ENCODE measurements around the gene LAMB2. TPM values are rescaled to one million over a fixed set of nuclear protein-coding genes. Genes with fewer than 3 reads are reported as not detected.

The LAMB2 gene
- total RNA-seq, 4 donors from 2014 or later = 293 to 476 (median 348) TPM

DNA sequence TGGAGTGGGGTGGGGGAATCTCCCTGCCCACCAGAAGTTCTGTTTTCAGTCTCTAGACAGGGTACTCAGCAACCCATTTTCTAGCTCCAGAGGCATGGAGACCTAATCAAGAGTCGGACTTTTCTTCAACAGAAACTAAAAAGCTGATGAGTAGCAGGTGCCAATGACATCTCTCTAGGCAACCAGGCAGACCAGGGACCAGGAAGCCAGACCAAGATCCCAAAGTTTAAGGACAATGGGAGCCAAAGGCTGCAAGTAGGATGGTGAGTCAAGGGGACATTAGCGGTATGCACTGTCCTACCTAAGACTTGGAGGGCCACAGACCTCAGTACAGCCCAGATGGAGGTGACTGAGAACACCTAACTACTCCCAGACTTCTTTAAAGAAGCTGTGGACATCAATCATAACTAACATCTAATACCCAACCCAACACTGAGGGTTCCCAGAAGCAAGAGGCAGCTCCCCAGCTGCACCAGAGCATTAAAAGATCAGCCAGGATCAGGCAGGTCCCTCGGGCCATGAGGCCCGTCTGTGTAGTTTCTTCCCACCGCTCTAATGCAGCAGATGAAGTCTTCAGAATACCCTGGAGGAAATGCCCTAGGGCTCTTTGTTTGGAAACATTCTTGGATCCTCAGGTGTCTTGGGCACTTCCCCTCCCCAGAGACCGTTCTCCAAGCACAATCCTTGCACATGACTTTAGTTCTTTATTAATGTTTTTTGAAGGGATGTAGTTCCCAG lies 32.3 kb upstream of the LAMB2 start:
- DNase-seq = no peak
- H3K4me1 ChIP-seq = peaks cover 0 to 21% (median 0%) of the 10 kb centered on the region in 4 donors
- H3K36me3 ChIP-seq = peaks cover 0 to 19% (median 0%) of the 10 kb centered on the region in 3 donors
- H3K9me3 ChIP-seq = no peaks in the 10 kb centered on the region
- H3K27me3 ChIP-seq = no peaks in the 10 kb centered on the region
- TF ChIP-seq, protein P1, sequence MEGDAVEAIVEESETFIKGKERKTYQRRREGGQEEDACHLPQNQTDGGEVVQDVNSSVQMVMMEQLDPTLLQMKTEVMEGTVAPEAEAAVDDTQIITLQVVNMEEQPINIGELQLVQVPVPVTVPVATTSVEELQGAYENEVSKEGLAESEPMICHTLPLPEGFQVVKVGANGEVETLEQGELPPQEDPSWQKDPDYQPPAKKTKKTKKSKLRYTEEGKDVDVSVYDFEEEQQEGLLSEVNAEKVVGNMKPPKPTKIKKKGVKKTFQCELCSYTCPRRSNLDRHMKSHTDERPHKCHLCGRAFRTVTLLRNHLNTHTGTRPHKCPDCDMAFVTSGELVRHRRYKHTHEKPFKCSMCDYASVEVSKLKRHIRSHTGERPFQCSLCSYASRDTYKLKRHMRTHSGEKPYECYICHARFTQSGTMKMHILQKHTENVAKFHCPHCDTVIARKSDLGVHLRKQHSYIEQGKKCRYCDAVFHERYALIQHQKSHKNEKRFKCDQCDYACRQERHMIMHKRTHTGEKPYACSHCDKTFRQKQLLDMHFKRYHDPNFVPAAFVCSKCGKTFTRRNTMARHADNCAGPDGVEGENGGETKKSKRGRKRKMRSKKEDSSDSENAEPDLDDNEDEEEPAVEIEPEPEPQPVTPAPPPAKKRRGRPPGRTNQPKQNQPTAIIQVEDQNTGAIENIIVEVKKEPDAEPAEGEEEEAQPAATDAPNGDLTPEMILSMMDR (IDR thresholded peaks at IDR 0.05) = no peak
- TF ChIP-seq POLR2A (IDR thresholded peaks at IDR 0.05) = no peak
- peak overlapping the region in 3 of 4 donors; percentile 78 to 94 (median 80) for H3K27ac ChIP-seq
- peak overlapping the region; percentile 77 to 98 (median 92) for H3K4me3 ChIP-seq

DNA sequence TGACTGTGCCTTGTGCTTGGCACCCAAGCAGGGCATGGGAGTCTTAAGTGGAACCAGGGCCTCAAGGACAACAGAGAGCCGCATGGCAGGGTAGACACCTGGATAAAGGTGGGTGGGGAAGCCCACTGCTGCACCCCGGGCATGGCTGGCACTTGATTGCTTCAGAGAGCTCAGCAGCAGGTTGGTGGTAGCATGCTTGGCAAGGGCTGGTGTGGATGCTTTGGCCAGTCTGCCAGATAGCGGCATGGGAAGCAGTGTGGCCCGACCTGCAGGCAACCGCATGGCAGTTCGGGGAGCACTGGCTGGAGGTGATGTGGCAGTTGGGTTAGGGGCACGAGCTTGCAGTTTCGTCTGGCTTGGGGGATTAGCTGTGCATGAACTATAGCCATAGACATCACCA lies 30.8 kb upstream of the LAMB2 start:
- peaks cover 0 to 19% (median 0%) of the 10 kb centered on the region in 3 donors for H3K36me3 ChIP-seq
- H3K9me3 ChIP-seq = no peaks in the 10 kb centered on the region
- TF ChIP-seq POLR2A (IDR thresholded peaks at IDR 0.05) = no peak
- TF ChIP-seq, protein P1 (IDR thresholded peaks at IDR 0.05) = no peak
- H3K27ac ChIP-seq = no peak overlapping the region
- no peak for DNase-seq
- no peak overlapping the region for H3K4me3 ChIP-seq
- peaks cover 0 to 21% (median 0%) of the 10 kb centered on the region in 4 donors for H3K4me1 ChIP-seq
- H3K27me3 ChIP-seq = no peaks in the 10 kb centered on the region

DNA sequence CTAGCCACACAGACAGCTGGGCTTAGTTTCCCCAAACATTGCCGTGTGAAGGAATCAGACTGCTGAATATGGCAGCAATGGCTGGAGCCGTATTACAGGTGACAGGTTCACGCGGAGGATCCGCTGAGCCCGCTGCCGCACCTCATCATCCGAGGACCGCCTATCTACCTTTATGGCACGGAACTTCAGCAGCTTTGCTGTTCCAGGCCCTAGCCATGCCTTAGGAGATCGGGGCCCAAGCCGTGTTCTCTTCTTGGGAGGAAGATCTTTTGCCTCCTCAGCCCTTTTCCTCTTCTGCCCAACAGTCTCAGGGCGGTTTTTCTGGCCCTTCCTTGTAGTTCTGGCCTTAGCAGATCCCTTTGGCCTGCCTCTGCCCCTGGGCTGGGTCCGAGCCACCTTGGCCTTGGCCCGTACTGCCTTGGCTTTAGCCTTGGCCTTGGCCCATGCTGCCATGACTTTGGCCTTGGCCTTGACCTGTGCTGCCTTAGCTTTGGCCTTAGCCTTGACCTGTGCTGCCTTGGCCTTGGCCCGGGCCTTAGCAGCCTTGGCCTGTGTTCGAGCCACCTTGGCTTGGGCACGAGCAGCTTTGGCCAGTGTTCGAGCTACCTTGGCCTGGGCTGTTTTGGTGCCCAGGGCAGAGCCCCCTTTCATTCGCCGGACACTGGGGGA lies 30.0 kb upstream of the LAMB2 start:
- Histone ChIP-seq H3K36me3 (peaks cover 0 to 19% (median 0%) of the 10 kb centered on the region in 3 donors), H3K9me3 (no peaks in the 10 kb centered on the region), H3K27me3 (no peaks in the 10 kb centered on the region), H3K4me1 (peaks cover 0 to 21% (median 0%) of the 10 kb centered on the region in 4 donors), H3K27ac (no peak overlapping the region), H3K4me3 (no peak overlapping the region)
- TF ChIP-seq, protein P1 (IDR thresholded peaks at IDR 0.05) = no peak
- no peak for TF ChIP-seq POLR2A (IDR thresholded peaks at IDR 0.05)
- DNase-seq = no peak

DNA sequence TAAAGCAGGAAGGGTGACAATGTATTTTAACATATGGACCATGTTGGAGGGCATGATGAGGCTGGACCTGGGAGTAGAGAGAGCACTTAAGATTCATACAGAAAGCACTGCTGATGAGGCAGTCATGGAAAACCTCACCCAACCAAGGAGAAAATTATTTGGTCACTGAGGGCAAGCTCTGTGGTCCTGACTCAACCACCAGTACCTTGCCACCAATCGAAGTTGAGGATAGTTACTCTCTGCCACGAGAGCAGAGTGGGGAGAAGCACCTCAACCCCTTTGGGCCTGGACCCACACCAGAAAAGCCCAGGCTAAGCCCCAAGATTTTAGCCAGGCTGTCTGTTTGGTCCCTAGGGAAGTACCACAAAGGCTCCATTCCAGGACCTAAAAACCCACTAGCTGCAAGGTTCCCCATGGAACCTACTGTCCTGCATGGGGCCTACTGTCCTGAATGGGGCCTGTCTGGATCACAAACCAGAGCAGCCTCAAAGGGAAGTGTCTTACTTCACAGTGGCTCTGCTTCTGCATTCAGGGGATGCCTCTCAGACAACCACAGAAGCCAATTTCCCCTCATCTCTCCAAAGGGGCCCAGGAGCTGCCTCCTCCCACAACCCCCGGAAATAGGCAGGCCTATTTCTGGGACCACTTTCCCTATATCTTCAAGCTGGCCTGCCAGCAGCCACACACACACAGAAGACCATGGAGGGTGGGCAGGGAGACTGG lies 29.1 kb upstream of the LAMB2 start:
- Histone ChIP-seq H3K4me3 (no peak overlapping the region), H3K27me3 (no peaks in the 10 kb centered on the region), H3K9me3 (no peaks in the 10 kb centered on the region), H3K36me3 (peaks cover 0 to 19% (median 0%) of the 10 kb centered on the region in 3 donors), H3K27ac (no peak overlapping the region), H3K4me1 (peaks cover 0 to 21% (median 0%) of the 10 kb centered on the region in 4 donors)
- no peak for DNase-seq
- TF ChIP-seq, protein P1 (IDR thresholded peaks at IDR 0.05) = no peak
- no peak for TF ChIP-seq POLR2A (IDR thresholded peaks at IDR 0.05)

DNA sequence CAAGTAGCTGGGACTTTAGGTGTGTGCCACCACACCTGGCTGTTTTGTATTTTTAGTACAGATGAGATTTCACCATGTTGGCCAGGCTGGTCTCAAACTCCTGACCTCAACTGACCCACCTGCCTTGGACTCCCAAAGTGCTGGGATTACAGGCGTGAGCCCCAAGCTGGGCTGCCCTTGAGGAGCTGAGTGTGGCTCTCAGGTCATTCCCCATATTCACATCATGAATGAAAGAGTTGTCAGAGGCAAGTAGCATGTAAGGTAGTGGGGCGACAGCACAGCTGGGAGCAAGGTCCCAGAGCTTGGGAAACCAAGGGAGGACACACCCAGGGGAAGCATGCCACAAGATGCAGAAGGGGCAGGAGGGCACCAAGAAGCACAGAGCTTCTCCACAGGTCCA lies 28.3 kb upstream of the LAMB2 start:
- H3K27me3 ChIP-seq = no peaks in the 10 kb centered on the region
- no peak for TF ChIP-seq POLR2A (IDR thresholded peaks at IDR 0.05)
- TF ChIP-seq, protein P1 (IDR thresholded peaks at IDR 0.05) = no peak
- peaks cover 0 to 19% (median 0%) of the 10 kb centered on the region in 3 donors for H3K36me3 ChIP-seq
- DNase-seq = no peak
- no peak overlapping the region for H3K4me3 ChIP-seq
- H3K4me1 ChIP-seq = peaks cover 0 to 15% (median 0%) of the 10 kb centered on the region in 4 donors
- no peaks in the 10 kb centered on the region for H3K9me3 ChIP-seq
- H3K27ac ChIP-seq = no peak overlapping the region

Measured in Peyer's patch (tissue), 4 donors.